Body of pancreas (tissue), 4 donors: ENCODE results near the gene RANBP1. TPM values are rescaled to one million over a fixed set of nuclear protein-coding genes. Genes with fewer than 3 reads are reported as not detected.
A peak's percentile ranks its signal among the peaks of the same experiment; 100 is the strongest.

ENCODE experiments used
- ATAC-seq: fragments of 150-250 bp; one replicate; pipeline ENCODE4 v1.9.1; 2016
- DNase-seq, 4 donors: peaks; one replicate each; pipeline ENCODE4 v3.0.0-alpha.2; 2019
- H3K27ac ChIP-seq, 4 donors: fragments of 200-600 bp; sonication (generic); 1 replicate in 3 of 4; 2 replicates in 1 of 4; pipeline versions ENCODE4 v1.5.1 to v1.6.1; 2016 to 2019; ENCODE audit warnings: mild to moderate bottlenecking in 1 of 4, mixed read lengths in 1 of 4, moderate library complexity in 1 of 4
- H3K27me3 ChIP-seq, 2 donors: fragments of 200-600 bp; sonication (generic); one replicate each; pipeline ENCODE4 v1.6.0; 2016; ENCODE audit warnings: mild to moderate bottlenecking in 1 of 2
- H3K36me3 ChIP-seq, 2 donors: fragments of 200-600 bp; sonication (generic); replicated peaks in 1 of 2; 2 replicates each; pipeline ENCODE4 v1.5.1; 2016; ENCODE audit warnings: low read depth in 2 of 2; ENCODE audit not compliant: insufficient read depth in 1 of 2
- H3K4me1 ChIP-seq: fragments of 200-600 bp; sonication (generic); one replicate; pipeline ENCODE4 v1.6.0; 2016
- H3K4me3 ChIP-seq, 2 donors: fragments of 200-600 bp; sonication (generic); 1 replicate in 1 of 2; 2 replicates in 1 of 2; pipeline ENCODE4 v1.5.1; 2016 to 2019
- H3K9me3 ChIP-seq, 3 donors: fragments of 200-600 bp; sonication (generic); 1 replicate in 2 of 3; 2 replicates in 1 of 3; pipeline ENCODE4 v1.5.1; 2016
- CTCF ChIP-seq, 7 experiments: fragments of 450-650 bp in 4 of 7; fragments of 200-600 bp in 3 of 7; sonication (generic) in 3 of 7; IDR thresholded peaks; one replicate each; pipeline ENCODE4 v1.5.1; 2016 to 2019; ENCODE audit warnings: antibody characterized with exemption in 7 of 7
- POLR2A ChIP-seq, 3 donors: fragments of 450-650 bp; IDR thresholded peaks; one replicate each; pipeline ENCODE4 v1.6.1; 2016; ENCODE audit warnings: antibody characterized with exemption in 3 of 3, mild to moderate bottlenecking in 2 of 3
- WGBS, 2 donors: methylation state at CpG; one replicate each; pipeline ENCODE4 v1.1.5; 2017; 5-methylcytosine and 5-hydroxymethylcytosine counted together
- intact Hi-C: fragments of 100-400 bp; cut with DNase I; formaldehyde crosslinking; loops from one replicate; pipeline ENCODE4 v1.15.1; 2023
- total RNA-seq, 2 donors: library from RNA; depleted of rRNA; stranded (reverse); fragments of >200 nt; gene quantifications; one replicate each; pipeline ENCODE4 v1.1.0, GENCODE V29; 2016

The RANBP1 gene
- total RNA-seq, 2 donors from 2014 or later = 69.3 to 134 TPM

- intact Hi-C loops = no loop called here
- DNase-seq = no peak
- WGBS, 2 donors = 66 to 74% methylated on average over 8 to 10 of the region's 11 CpGs
Measured at GRCh38 chr22:20164863-20165262, 49.0 kb downstream of the RANBP1 start.

GRCh38 chr22:20165421-20165820 is 49.5 kb downstream of the RANBP1 start:
- intact Hi-C loops = no loop called here
- WGBS, 2 donors = 80 to 88% methylated on average over 1 to 7 of the region's 12 CpGs
- DNase-seq (no peak), ATAC-seq (no peak)
- no peak overlapping the region for H3K4me3 ChIP-seq
- H3K4me1 ChIP-seq = no peaks in the 10 kb centered on the region
- no peak overlapping the region for H3K27ac ChIP-seq
- H3K27me3 ChIP-seq = no peaks in the 10 kb centered on the region
- no peaks in the 10 kb centered on the region for H3K9me3 ChIP-seq
- H3K36me3 ChIP-seq = no peaks in the 10 kb centered on the region
- TF ChIP-seq POLR2A (IDR thresholded peaks at IDR 0.05) (no peak), CTCF (IDR thresholded peaks at IDR 0.05) (no peak)

More at GRCh38 chr22:20164863-20165262, 49.0 kb downstream of the RANBP1 start:
- no peaks in the 10 kb centered on the region for H3K9me3 ChIP-seq
- H3K4me3 ChIP-seq = no peak overlapping the region
- H3K36me3 ChIP-seq = no peaks in the 10 kb centered on the region
- no peaks in the 10 kb centered on the region for H3K4me1 ChIP-seq
- TF ChIP-seq POLR2A (IDR thresholded peaks at IDR 0.05) (no peak), CTCF (IDR thresholded peaks at IDR 0.05) (no peak)
- no peak for ATAC-seq
- no peak overlapping the region for H3K27ac ChIP-seq
- no peaks in the 10 kb centered on the region for H3K27me3 ChIP-seq

- H3K4me1 ChIP-seq = no peaks in the 10 kb centered on the region
- 59 to 60% methylated on average over 7 of the region's 7 CpGs for WGBS, 2 donors
- DNase-seq = no peak
- no peak overlapping the region for H3K4me3 ChIP-seq
- no peak for ATAC-seq
- no peak overlapping the region for H3K27ac ChIP-seq
- H3K36me3 ChIP-seq = no peaks in the 10 kb centered on the region
- no peaks in the 10 kb centered on the region for H3K27me3 ChIP-seq
- no peak for TF ChIP-seq POLR2A (IDR thresholded peaks at IDR 0.05)
- no peak for TF ChIP-seq CTCF (IDR thresholded peaks at IDR 0.05)
- H3K9me3 ChIP-seq = no peaks in the 10 kb centered on the region
- intact Hi-C loops = no loop called here
Measured at GRCh38 chr22:20165913-20166312, 50.0 kb downstream of the RANBP1 start.

- Histone ChIP-seq H3K27ac (no peak overlapping the region), H3K4me1 (no peaks in the 10 kb centered on the region), H3K36me3 (no peaks in the 10 kb centered on the region), H3K4me3 (no peak overlapping the region), H3K9me3 (no peaks in the 10 kb centered on the region), H3K27me3 (no peaks in the 10 kb centered on the region)
- TF ChIP-seq CTCF (IDR thresholded peaks at IDR 0.05) = no peak
- TF ChIP-seq POLR2A (IDR thresholded peaks at IDR 0.05) = no peak
- WGBS, 2 donors = 84 to 86% methylated on average over 4 to 9 of the region's 9 CpGs
- DNase-seq = no peak
- intact Hi-C loops = no loop called here
- ATAC-seq = no peak
Measured at GRCh38 chr22:20166703-20167102, 50.8 kb downstream of the RANBP1 start.

GRCh38 chr22:20167643-20168322 is 51.9 kb downstream of the RANBP1 start:
- H3K4me1 ChIP-seq = no peaks in the 10 kb centered on the region
- no peak for DNase-seq
- H3K27me3 ChIP-seq = no peaks in the 10 kb centered on the region
- WGBS, 2 donors = 80 to 85% methylated on average over 9 to 18 of the region's 19 CpGs
- intact Hi-C loops = no loop called here
- no peak overlapping the region for H3K27ac ChIP-seq
- no peak overlapping the region for H3K4me3 ChIP-seq
- H3K9me3 ChIP-seq = no peaks in the 10 kb centered on the region
- ATAC-seq = peak; percentile 12
- TF ChIP-seq POLR2A (IDR thresholded peaks at IDR 0.05) (no peak), CTCF (IDR thresholded peaks at IDR 0.05) (no peak)
- no peaks in the 10 kb centered on the region for H3K36me3 ChIP-seq
